ENCODE measurements around the gene ABHD8. TPM values are rescaled to one million over a fixed set of nuclear protein-coding genes. Genes with fewer than 3 reads are reported as not detected.

The ABHD8 gene
- total and polyA plus RNA-seq, 2 of the 13 experiments (the other 11 are each of a cell fraction or from before 2014, with no cell fraction given): 6.3 to 7.2 TPM

DNA sequence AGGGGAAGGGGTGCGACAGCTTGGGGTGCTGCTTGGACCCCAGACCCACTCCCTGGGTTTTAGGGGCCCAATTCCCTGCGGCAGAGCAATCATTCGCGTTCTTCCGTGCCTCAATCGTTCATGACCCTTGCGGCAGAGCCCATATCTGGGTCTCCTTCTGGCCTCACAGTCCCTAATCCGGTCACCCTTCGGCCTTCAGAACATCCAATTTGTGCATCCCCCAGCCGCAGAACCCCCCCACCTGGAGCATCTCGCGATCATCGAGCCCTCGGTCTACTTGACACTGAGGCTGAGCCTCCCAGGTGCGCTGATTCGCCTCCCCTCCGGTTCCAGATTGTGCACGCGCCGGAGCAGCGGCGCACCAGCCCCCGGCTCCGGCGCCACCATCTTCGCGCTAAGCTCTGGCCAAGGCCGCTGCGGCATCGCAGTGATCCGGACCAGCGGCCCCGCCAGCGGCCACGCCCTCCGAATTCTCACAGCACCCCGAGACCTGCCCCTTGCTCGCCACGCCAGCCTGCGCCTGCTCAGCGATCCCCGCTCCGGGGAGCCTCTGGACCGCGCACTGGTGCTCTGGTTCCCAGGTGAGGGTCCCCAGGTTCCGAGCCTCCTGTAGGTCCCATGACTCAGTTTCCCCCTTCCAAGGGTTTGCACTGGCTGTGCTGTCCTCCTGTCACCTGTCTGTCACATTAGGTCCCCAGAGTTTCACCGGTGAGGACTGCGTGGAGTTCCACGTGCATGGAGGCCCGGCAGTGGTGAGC is 34.6 kb upstream of the ABHD8 start (continued):
- no peak for TF ChIP-seq MED8 (CRISPR knock-in tag; IDR thresholded peaks at IDR 0.05; ENCODE audit: insufficient replicate concordance)
- TF ChIP-seq, protein P1, sequence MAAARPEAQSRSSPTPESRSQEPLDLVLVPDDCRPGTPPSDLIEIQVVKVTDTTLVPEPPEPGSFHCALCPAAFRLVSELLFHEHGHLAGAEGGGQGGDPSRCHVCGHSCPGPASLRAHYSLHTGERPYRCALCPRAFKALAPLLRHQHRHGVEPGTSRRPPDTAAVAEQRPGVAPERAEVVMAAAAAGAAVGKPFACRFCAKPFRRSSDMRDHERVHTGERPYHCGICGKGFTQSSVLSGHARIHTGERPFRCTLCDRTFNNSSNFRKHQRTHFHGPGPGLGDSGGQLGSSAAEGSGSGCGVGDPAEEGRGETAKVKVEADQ (CRISPR knock-in tag; IDR thresholded peaks at IDR 0.05; ENCODE audit: borderline replicate concordance): no peak
- TF ChIP-seq HMG20B (CRISPR knock-in tag; conservative IDR thresholded peaks at IDR 0.05): no peak
- 0 out of 2 replicates have a peak, but pooled peaks have one; percentile 11 for TF ChIP-seq ZNF292 (CRISPR knock-in tag; IDR thresholded peaks at IDR 0.05; ENCODE audit: borderline replicate concordance, low read depth)
- no peak for TF ChIP-seq RARG (CRISPR knock-in tag; IDR thresholded peaks at IDR 0.05; ENCODE audit: low read depth)
- peak; percentile 76; the same call in 1 of the 2 replicates for TF ChIP-seq KLF12 (CRISPR knock-in tag; IDR thresholded peaks at IDR 0.05; ENCODE audit: borderline replicate concordance)
- TF ChIP-seq E2F2 (CRISPR knock-in tag; IDR thresholded peaks at IDR 0.05; ENCODE audit: borderline replicate concordance): 0 out of 2 replicates have a peak, but pooled peaks have one; percentile 15
- TF ChIP-seq FOXC1 (CRISPR knock-in tag; IDR thresholded peaks at IDR 0.05; ENCODE audit: borderline replicate concordance): no peak
- TF ChIP-seq, protein P2, sequence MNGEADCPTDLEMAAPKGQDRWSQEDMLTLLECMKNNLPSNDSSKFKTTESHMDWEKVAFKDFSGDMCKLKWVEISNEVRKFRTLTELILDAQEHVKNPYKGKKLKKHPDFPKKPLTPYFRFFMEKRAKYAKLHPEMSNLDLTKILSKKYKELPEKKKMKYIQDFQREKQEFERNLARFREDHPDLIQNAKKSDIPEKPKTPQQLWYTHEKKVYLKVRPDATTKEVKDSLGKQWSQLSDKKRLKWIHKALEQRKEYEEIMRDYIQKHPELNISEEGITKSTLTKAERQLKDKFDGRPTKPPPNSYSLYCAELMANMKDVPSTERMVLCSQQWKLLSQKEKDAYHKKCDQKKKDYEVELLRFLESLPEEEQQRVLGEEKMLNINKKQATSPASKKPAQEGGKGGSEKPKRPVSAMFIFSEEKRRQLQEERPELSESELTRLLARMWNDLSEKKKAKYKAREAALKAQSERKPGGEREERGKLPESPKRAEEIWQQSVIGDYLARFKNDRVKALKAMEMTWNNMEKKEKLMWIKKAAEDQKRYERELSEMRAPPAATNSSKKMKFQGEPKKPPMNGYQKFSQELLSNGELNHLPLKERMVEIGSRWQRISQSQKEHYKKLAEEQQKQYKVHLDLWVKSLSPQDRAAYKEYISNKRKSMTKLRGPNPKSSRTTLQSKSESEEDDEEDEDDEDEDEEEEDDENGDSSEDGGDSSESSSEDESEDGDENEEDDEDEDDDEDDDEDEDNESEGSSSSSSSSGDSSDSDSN (CRISPR knock-in tag; IDR thresholded peaks at IDR 0.05): no peak
- TF ChIP-seq, protein P3, sequence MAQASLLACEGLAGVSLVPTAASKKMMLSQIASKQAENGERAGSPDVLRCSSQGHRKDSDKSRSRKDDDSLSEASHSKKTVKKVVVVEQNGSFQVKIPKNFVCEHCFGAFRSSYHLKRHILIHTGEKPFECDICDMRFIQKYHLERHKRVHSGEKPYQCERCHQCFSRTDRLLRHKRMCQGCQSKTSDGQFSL (CRISPR knock-in tag; IDR thresholded peaks at IDR 0.05): peak; percentile 74; the same call in 1 of the 2 replicates
- peak; percentile 88 for TF ChIP-seq ZNF672 (CRISPR knock-in tag; IDR thresholded peaks at IDR 0.05)
- no peak for TF ChIP-seq MBD4 (IDR thresholded peaks at IDR 0.05; ENCODE audit: borderline replicate concordance, low read length)
- TF ChIP-seq ZNF337 (CRISPR knock-in tag; IDR thresholded peaks at IDR 0.05; ENCODE audit: borderline replicate concordance, low read depth): 0 out of 2 replicates have a peak, but pooled peaks have one; percentile 10
- no peak for TF ChIP-seq BHLHE40 (IDR thresholded peaks at IDR 0.05; ENCODE audit: low read length)
- TF ChIP-seq ZNF30 (CRISPR knock-in tag; IDR thresholded peaks at IDR 0.05): no peak
- no peak for TF ChIP-seq ZC3H13 (CRISPR knock-in tag; IDR thresholded peaks at IDR 0.05)
- TF ChIP-seq NFKB2 (CRISPR knock-in tag; IDR thresholded peaks at IDR 0.05; ENCODE audit: borderline replicate concordance): 0 out of 2 replicates have a peak, but pooled peaks have one; percentile 5
- 0 out of 2 replicates have a peak, but pooled peaks have one; percentile 51 for TF ChIP-seq HES4 (CRISPR knock-in tag; IDR thresholded peaks at IDR 0.05; ENCODE audit: borderline replicate concordance)
- TF ChIP-seq ZNF614 (CRISPR knock-in tag; IDR thresholded peaks at IDR 0.05; ENCODE audit: borderline replicate concordance): 0 out of 2 replicates have a peak, but pooled peaks have one; percentile 15
- TF ChIP-seq, protein P4, sequence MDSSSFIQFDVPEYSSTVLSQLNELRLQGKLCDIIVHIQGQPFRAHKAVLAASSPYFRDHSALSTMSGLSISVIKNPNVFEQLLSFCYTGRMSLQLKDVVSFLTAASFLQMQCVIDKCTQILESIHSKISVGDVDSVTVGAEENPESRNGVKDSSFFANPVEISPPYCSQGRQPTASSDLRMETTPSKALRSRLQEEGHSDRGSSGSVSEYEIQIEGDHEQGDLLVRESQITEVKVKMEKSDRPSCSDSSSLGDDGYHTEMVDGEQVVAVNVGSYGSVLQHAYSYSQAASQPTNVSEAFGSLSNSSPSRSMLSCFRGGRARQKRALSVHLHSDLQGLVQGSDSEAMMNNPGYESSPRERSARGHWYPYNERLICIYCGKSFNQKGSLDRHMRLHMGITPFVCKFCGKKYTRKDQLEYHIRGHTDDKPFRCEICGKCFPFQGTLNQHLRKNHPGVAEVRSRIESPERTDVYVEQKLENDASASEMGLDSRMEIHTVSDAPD (CRISPR knock-in tag; IDR thresholded peaks at IDR 0.05): no peak
- no peak for TF ChIP-seq GPBP1L1 (CRISPR knock-in tag; IDR thresholded peaks at IDR 0.05)
